MM.1S (cell line): ENCODE data around the gene ZNF552.

Source experiments
- CTCF ChIP-seq: fragments of 300-600 bp; sonication (generic); IDR thresholded peaks from 2 replicates; pipeline ENCODE4 v1.5.1; 2016; ENCODE audit warnings: antibody characterized with exemption, low read length, mixed read lengths
- EZH2 ChIP-seq: fragments of 300-600 bp; sonication (generic); optimal IDR thresholded peaks from 2 replicates; pipeline ENCODE3; 2017; ENCODE audit warnings: low read depth, mild to moderate bottlenecking, antibody characterized with exemption, low read length, mixed read lengths
- EZH2phosphoT487 ChIP-seq: fragments of 300-600 bp; sonication (generic); IDR thresholded peaks from 2 replicates; pipeline ENCODE4 v1.6.1; 2018; ENCODE audit warnings: antibody characterized with exemption, low read length

GRCh38 chr19:57830071-57830602 lies 15.4 kb upstream of the ZNF552 start, which contains the start of gene ZNF587B:
- TF ChIP-seq CTCF (peak; percentile 24), EZH2 (no peak), EZH2phosphoT487 (no peak)
